IMR-90 (cell line): Measurements from ENCODE around the gene FBXW8. TPM values are rescaled to one million over a fixed set of nuclear protein-coding genes. Genes with fewer than 3 reads are reported as not detected.

Experiments used
- ATAC-seq: fragments of 200-7000 bp; cut with Tn5 transposase; 2 replicates; pipeline ENCODE4 v1.9.1; 2020; ENCODE audit warnings: low read depth, mild to moderate bottlenecking, moderate library complexity
- BruUV-seq: library from RNA; stranded (reverse); fragments of 400-500 nt; replicated peaks from 2 replicates; lab custom pipeline; 2021; lab: Mats Ljungman, UMichigan
- CTCF ChIA-PET: fragments of 300-600 bp; formaldehyde crosslinking; extraction: SDS; loops from one replicate; lab custom pipeline; 2021; ENCODE audit warnings: antibody characterized with exemption; lab: Yijun Ruan, JAX
- POLR2A ChIA-PET: fragments of 300-600 bp; sonication (Branson Sonifier 250); formaldehyde crosslinking; loops from one replicate; lab custom pipeline; 2022; ENCODE audit warnings: antibody characterized with exemption; ENCODE audit not compliant: unreplicated experiment; lab: Charles Lee
- DNase-seq: peaks from one replicate; pipeline ENCODE4 v3.0.0; 2013
- H2AFZ ChIP-seq: replicated peaks from 2 replicates; pipeline ENCODE3; 2013; ENCODE audit warnings: low read length, mild to moderate bottlenecking; ENCODE audit not compliant: poor library complexity
- H2AK5ac ChIP-seq: 2 replicates; pipeline ENCODE4 v1.6.1; 2013; ENCODE audit warnings: low read depth, low read length, inconsistent platforms
- H2AK9ac ChIP-seq: replicated peaks from 2 replicates; pipeline ENCODE3; 2013; ENCODE audit warnings: mild to moderate bottlenecking, low read depth, low read length, moderate library complexity; ENCODE audit not compliant: poor library complexity
- H2BK120ac ChIP-seq: 2 replicates; pipeline ENCODE4 v1.6.1; 2013; ENCODE audit warnings: low read depth, low read length, inconsistent platforms
- H2BK15ac ChIP-seq: 3 replicates; pipeline ENCODE4 v1.6.1; 2013; ENCODE audit warnings: low read depth, low read length, inconsistent platforms
- H2BK20ac ChIP-seq: 2 replicates; pipeline ENCODE4 v1.6.1; 2013; ENCODE audit warnings: low read depth, mild to moderate bottlenecking, inconsistent platforms, low read length, moderate library complexity
- H2BK5ac ChIP-seq: 2 replicates; pipeline ENCODE4 v1.6.1; 2013; ENCODE audit warnings: mild to moderate bottlenecking, low read depth, low read length, inconsistent platforms; ENCODE audit not compliant: poor library complexity, severe bottlenecking
- H3K14ac ChIP-seq: replicated peaks from 2 replicates; pipeline ENCODE4 v1.6.1; 2013; ENCODE audit warnings: low read depth, low read length, inconsistent platforms
- H3K18ac ChIP-seq: 2 replicates; pipeline ENCODE4 v1.6.1; 2013; ENCODE audit warnings: low read depth, low read length, control low read depth
- H3K23ac ChIP-seq: 2 replicates; pipeline ENCODE4 v1.6.1; 2013; ENCODE audit warnings: low read depth, low read length, inconsistent platforms
- H3K27ac ChIP-seq: 2 replicates; pipeline ENCODE4 v1.5.1; 2013; ENCODE audit warnings: mild to moderate bottlenecking, control low read depth, low read length; ENCODE audit not compliant: insufficient read depth
- H3K27me3 ChIP-seq: 2 replicates; pipeline ENCODE4 v1.6.1; 2013; ENCODE audit warnings: low read length; ENCODE audit not compliant: control insufficient read depth, insufficient read depth
- H3K36me3 ChIP-seq: 2 replicates; pipeline ENCODE4 v1.6.1; 2013; ENCODE audit warnings: low read length, mixed read lengths; ENCODE audit not compliant: control insufficient read depth, insufficient read depth
- H3K4ac ChIP-seq: 2 replicates; pipeline ENCODE4 v1.6.1; 2013; ENCODE audit warnings: low read depth, low read length, inconsistent platforms
- H3K4me1 ChIP-seq: 2 replicates; pipeline ENCODE4 v1.6.1; 2013; ENCODE audit warnings: low read length, mixed read lengths; ENCODE audit not compliant: control insufficient read depth, insufficient read depth
- H3K4me2 ChIP-seq: 2 replicates; pipeline ENCODE4 v1.6.1; 2013; ENCODE audit warnings: low read depth, mild to moderate bottlenecking, control low read depth, low read length, moderate library complexity
- H3K4me3 ChIP-seq: 2 replicates; pipeline ENCODE4 v1.5.1; 2013; ENCODE audit warnings: low read depth, mild to moderate bottlenecking, control low read depth, low read length, moderate library complexity; ENCODE audit not compliant: insufficient read depth
- H3K56ac ChIP-seq: 2 replicates; pipeline ENCODE4 v1.6.1; 2013; ENCODE audit warnings: low read length, inconsistent platforms; ENCODE audit not compliant: insufficient read depth; ENCODE audit errors: extremely low read depth
- H3K79me1 ChIP-seq, 2 experiments: 2 replicates each; pipeline ENCODE4 v1.6.1; 2013; ENCODE audit warnings: low read length in 2 of 2, inconsistent platforms in 1 of 2, low read depth in 1 of 2
- H3K9ac ChIP-seq: 2 replicates; pipeline ENCODE4 v1.6.1; 2013; ENCODE audit warnings: low read depth, low read length, control low read depth
- H3K9me1 ChIP-seq: 2 replicates; pipeline ENCODE4 v1.6.1; 2013; ENCODE audit warnings: low read length, inconsistent platforms; ENCODE audit not compliant: insufficient read depth
- H3K9me3 ChIP-seq: 2 replicates; pipeline ENCODE4 v1.6.1; 2013; ENCODE audit warnings: low read length; ENCODE audit not compliant: control insufficient read depth, insufficient read depth
- H4K20me1 ChIP-seq: 2 replicates; pipeline ENCODE4 v1.6.1; 2013; ENCODE audit warnings: low read length, inconsistent platforms; ENCODE audit not compliant: insufficient read depth
- H4K5ac ChIP-seq: 2 replicates; pipeline ENCODE4 v1.6.1; 2013; ENCODE audit warnings: mild to moderate bottlenecking, low read depth, low read length, control low read depth
- H4K8ac ChIP-seq, 2 experiments: 2 replicates each; pipeline ENCODE4 v1.6.1; 2013; ENCODE audit warnings: low read depth in 2 of 2, low read length in 2 of 2, control low read depth in 1 of 2, inconsistent platforms in 1 of 2
- H4K91ac ChIP-seq: 2 replicates; pipeline ENCODE4 v1.6.1; 2013; ENCODE audit warnings: low read depth, low read length, inconsistent platforms; ENCODE audit not compliant: insufficient read depth
- CEBPB ChIP-seq: IDR thresholded peaks from 2 replicates; pipeline ENCODE4 v1.6.1; 2012; ENCODE audit warnings: low read depth, low read length, improper control_type of control experiment
- CHD1 ChIP-seq: IDR thresholded peaks from 2 replicates; pipeline ENCODE4 v1.6.1; 2012; ENCODE audit warnings: low read depth, low read length, improper control_type of control experiment
- CTCF ChIP-seq: conservative IDR thresholded peaks from 2 replicates; pipeline ENCODE4 v1.5.1; 2012; ENCODE audit warnings: mild to moderate bottlenecking, low read depth, low read length, improper control_type of control experiment
- FOS ChIP-seq: fragments of 150-350 bp; IDR thresholded peaks from 2 replicates; pipeline ENCODE4 v1.6.1; 2016; ENCODE audit warnings: low read depth, low read length
- MAZ ChIP-seq: IDR thresholded peaks from 2 replicates; pipeline ENCODE4 v1.6.1; 2012; ENCODE audit warnings: low read depth, mild to moderate bottlenecking, low read length, improper control_type of control experiment, moderate library complexity, borderline replicate concordance
- MXI1 ChIP-seq: IDR thresholded peaks from 2 replicates; pipeline ENCODE4 v1.6.1; 2012; ENCODE audit warnings: low read depth, mild to moderate bottlenecking, low read length, moderate library complexity, borderline replicate concordance
- NFE2L2 ChIP-seq: fragments of 150-350 bp; IDR thresholded peaks from 2 replicates; pipeline ENCODE4 v1.6.1; 2016; ENCODE audit warnings: low read depth, mild to moderate bottlenecking, low read length
- RAD21 ChIP-seq: IDR thresholded peaks from 2 replicates; pipeline ENCODE4 v1.6.1; 2012; ENCODE audit warnings: low read length, improper control_type of control experiment
- RFX5 ChIP-seq: IDR thresholded peaks from 2 replicates; pipeline ENCODE4 v1.8.0; 2012; ENCODE audit warnings: low read depth, mild to moderate bottlenecking, low read length, moderate library complexity
- SMC3 ChIP-seq: fragments of 150-350 bp; IDR thresholded peaks from 2 replicates; pipeline ENCODE4 v1.6.1; 2016; ENCODE audit warnings: low read depth, mild to moderate bottlenecking, antibody characterized with exemption, low read length, moderate library complexity
- USF2 ChIP-seq: fragments of 150-350 bp; IDR thresholded peaks from 2 replicates; pipeline ENCODE4 v1.6.1; 2017; ENCODE audit warnings: mild to moderate bottlenecking, antibody characterized with exemption, low read length, low read depth
- WGBS, 2 experiments: methylation state at CpG; one replicate each; pipeline versions ENCODE4 v1.1.5 to v1.1.7; 2013; ENCODE audit warnings: missing lambda C conversion rate in 2 of 2; ENCODE audit not compliant: insufficient read length in 1 of 2; ENCODE audit errors: extremely low coverage in 2 of 2; 5-methylcytosine and 5-hydroxymethylcytosine counted together
- dilution Hi-C: fragments of 300-500 bp; cut with HindIII; formaldehyde crosslinking; loops from one replicate; pipeline ENCODE4 v1.14.3; 2018; ENCODE audit warnings: low sequenced_read_pairs; ENCODE audit not compliant: unreplicated experiment
- in situ Hi-C: fragments of 300-500 bp; cut with MboI; formaldehyde crosslinking; loops from 3 replicates; pipeline ENCODE4 v1.14.3; 2019; ENCODE audit warnings: low sequenced_read_pairs, inconsistent platforms, mixed read lengths
- intact Hi-C: fragments of 100-400 bp; cut with micrococcal nuclease; formaldehyde crosslinking; loops from 2 replicates; pipeline ENCODE4 v1.10.0; 2022
- polyA plus RNA-seq, 3 experiments: library from polyadenylated mRNA; depleted of rRNA; stranded (reverse); fragments of >200 nt; gene quantifications; 2 replicates each; pipeline ENCODE4 v1.2.3, GENCODE V29; 2012; ENCODE audit warnings: low replicate concordance in 1 of 3
- total RNA-seq: library from RNA; depleted of rRNA; stranded (reverse); fragments of >200 nt; gene quantifications from 2 replicates; pipeline ENCODE4 v1.2.3, GENCODE V29; 2012

FBXW8 gene
- total and polyA plus RNA-seq, 2 of the 4 experiments (the other 2 are of a cell fraction): 20.3 to 25.8 TPM

- intact Hi-C loops (no loop called here), dilution Hi-C loops (no loop called here), in situ Hi-C loops (no loop called here)
- no peak for DNase-seq
- Histone ChIP-seq H3K18ac (no peak overlapping the region), H3K23ac (no peak overlapping the region), H3K4me2 (no peak overlapping the region), H3K9ac (no peak overlapping the region), H4K5ac (no peak overlapping the region), H4K91ac (no peak overlapping the region), H3K79me1 (peaks cover 11 to 41% of the 10 kb centered on the region in 2 experiments), H4K20me1 (peaks cover 3% of the 10 kb centered on the region; the same call in 1 of the 2 replicates), H3K27ac (no peak overlapping the region), H3K4me3 (no peak overlapping the region), H3K4me1 (no peaks in the 10 kb centered on the region), H2AK5ac (no peak overlapping the region), H4K8ac (no peak overlapping the region), H3K4ac (no peak overlapping the region), H3K27me3 (no peaks in the 10 kb centered on the region), H3K9me3 (no peaks in the 10 kb centered on the region), H3K9me1 (peaks cover 7% of the 10 kb centered on the region), H2AK9ac (no peak overlapping the region), H2BK120ac (no peak overlapping the region), H2BK15ac (no peak overlapping the region), H3K14ac (no peak overlapping the region), H2BK5ac (no peak overlapping the region), H3K56ac (no peak overlapping the region), H2AFZ (no peak overlapping the region), H2BK20ac (no peak overlapping the region), H3K36me3 (peaks cover 27% of the 10 kb centered on the region)
- ATAC-seq: no peak
- TF ChIP-seq MXI1 (no peak), CTCF (no peak), MAZ (no peak), CEBPB (no peak), SMC3 (no peak), RAD21 (no peak), CHD1 (no peak), RFX5 (no peak), NFE2L2 (no peak), USF2 (no peak), FOS (no peak)
- ChIA-PET POLR2A (no interaction called here), CTCF (no interaction called here)
- no TSS peak for BruUV-seq
- 93% methylated on average over 8 of the region's 15 CpGs; no CpG with 5 or more reads in 1 of the 2 experiments for WGBS, 2 experiments
Observed at GRCh38 chr12:116950628-116951325, 40.0 kb downstream of the FBXW8 start.
